Dedifferentiated amniotic fluid mesenchymal stem cell (primary cell): Measurements from ENCODE around the gene SPATA13.
"Not testable (repeated sequence)": the region's sequence is repeated elsewhere in the genome, so short reads cannot be mapped to it uniquely, and the experiment has no call there.

Experiments
- DNase-seq: peaks from one replicate; pipeline ENCODE4 v3.0.0-alpha.2; 2016; ENCODE audit errors: extremely low spot score

SPATA13 gene

DNA sequence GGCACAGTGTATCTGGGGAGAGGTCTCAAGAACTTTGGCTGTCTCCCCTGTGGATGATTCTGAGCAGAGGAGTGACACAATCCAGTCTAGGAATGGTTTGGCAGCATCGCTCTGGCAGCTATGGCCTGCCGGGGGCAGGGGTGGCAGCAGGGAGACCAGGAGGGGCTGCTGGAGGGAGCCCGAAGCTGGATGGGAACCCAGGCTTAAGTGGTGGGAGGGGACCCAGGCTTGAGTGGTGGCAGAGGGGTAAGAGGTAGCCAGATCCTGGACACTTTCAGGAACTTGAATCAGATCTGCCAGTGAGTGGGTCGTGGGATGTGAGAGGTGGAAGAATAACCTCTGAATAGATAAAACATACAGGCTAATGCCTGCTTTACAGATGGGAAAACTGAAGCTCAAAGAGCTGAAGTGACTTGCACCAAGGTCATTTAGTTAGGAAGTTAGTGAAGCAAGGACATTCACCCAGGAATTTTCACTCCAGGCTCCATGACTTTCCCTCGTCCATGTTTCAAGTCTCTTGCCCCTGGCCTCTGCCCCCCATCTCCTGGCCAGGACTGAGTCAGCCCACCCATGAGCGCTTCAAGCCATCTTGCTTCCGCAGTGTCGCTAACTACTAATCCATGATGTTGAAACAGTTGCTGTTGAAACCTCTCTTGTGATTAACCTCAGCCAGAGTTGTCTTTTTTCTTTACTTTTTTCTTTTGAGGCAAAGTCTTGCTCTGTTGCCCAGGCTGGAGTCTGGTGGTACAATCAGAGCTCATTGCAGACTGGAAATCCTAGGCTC, 119.0 kb downstream of the SPATA13 start:
- no peak for DNase-seq

- no peak for DNase-seq
These were observed 120.2 kb downstream of the SPATA13 start for GRCh38 chr13:24280720-24281119.

DNA sequence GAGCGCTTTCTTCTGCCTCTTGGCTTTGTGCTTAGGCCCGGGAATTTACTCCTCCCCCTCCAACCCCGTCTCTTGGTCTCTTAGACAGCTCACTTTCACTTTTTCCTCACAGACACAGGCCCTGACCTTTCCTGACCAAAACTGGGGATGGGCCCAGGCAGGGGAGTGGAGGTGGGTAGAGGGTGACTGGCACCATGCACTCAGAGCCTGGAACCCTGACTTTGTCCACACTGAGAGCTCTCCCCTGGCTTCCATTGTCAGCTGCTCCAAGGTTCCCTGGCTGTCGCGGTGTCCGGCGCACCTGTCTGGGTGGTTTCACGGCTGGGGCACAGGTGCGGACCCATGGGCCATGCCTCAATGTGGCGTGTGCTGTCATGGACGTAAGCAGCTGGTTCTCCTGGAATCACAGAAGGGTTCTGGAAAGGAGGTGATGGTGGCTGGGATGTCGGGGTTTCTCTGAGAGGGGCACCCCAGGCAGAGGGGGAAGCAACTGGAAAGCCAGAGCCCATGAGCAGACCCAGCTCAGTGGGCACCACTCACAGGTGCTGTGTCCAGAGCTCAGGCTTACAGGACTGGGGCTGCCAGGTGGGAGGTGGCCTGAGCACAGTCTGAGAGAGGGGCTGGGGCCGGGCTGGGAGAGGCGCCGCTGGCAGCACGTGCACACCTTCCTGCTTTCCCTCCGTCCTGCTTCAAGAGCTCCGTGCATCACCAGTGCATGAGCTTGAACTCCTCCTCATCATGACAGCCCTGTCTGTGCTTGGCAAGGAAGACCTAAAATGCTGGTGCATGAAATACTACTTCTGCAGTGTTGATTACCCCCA, 120.9 kb downstream of the SPATA13 start:
- DNase-seq: no peak

DNA sequence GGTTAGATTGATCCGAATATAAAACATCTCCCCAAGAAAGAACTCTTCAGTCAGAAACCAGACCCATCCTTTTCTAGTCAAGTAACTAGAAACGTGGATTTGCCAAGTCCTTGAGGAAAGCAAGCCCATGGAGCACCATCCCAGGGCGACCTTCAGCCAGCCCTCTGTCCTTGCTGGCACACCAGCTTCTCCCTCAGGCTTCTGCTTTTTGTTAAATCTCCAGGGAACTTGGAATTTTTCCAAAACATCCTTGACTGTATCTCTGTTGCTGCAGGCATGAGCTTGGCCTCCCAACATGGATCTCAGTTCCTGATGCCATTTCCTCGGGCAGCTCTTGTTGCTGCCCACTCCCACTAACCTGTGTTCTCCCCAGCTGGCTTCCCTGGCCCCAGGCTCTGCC, 121.7 kb downstream of the SPATA13 start:
- DNase-seq: no peak

DNA sequence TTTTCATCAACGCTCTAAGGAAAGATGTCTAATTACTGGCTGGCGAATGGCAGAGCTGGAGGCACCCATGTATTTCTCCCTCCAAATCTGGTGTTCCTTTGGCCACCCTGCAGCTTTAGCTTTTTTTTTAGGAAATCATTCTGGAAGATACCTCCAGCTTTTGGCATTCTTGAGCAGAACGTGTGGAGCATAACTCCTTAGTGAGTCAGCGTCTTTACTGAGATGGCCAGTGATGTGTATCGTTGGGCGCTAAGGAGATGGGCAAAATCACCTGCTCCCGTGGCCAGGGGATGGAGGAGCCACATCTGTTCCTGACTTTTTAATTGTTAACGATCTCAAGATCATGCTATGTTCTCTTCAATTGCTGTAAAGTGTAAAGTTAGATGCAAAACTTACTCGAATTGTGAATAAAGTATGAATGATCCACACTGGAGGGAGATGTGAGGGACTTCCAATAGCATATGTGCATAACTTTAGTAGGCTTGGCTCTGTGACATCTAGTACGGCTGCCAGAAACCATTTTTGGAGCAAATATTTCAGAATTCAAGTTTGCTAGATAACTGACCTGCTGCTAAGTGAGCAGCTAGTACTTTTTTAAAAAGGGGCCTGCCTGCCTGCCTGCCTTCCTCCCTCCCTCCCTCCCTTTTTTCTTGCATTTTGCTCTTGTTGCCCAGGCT, 124.5 kb downstream of the SPATA13 start:
- DNase-seq: no peak

- DNase-seq: no peak
These were observed 126.1 kb downstream of the SPATA13 start for GRCh38 chr13:24286624-24287023.

DNA sequence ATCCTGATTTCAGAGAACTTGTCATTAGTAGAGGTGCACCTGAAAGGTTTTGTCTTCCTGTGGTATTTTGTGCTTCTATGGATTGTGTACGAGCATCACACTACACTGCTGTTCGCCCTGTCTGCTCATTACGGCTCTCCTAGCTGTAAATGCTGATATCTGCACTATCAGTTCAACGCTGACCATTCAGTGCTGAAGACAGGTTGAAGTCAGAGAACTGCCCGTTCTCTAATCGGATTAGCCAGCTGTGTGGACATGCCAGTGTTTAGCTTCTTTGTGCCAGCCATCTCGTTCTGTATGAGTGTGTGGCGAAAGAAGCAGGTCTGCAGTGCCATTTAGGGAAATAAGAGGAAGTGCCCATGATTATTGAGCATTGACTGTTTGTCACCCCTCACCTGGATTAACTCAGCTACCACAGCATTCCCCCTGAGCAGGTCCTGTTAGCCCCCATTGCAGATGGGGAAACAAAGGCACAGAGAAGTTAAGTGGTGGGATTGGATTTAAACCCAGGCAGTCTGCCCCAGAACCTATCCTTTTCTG, 127.3 kb downstream of the SPATA13 start:
- DNase-seq: no peak

DNA sequence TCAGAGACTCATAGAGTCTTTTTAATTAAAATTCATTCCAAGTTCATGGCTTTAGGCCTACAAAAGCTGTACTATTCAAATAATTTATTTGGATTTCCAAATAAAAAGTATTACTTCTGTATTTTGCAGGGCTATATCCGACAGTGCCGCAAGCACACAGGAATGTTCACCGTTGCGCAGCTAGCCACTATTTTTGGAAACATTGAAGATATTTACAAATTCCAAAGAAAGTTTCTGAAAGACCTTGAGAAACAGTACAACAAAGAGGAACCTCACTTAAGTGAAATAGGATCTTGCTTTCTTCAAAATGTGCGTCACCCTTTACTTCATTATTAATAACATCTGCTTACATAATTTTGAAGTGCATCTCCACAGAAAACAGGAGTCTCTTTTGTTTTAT, 128.3 kb downstream of the SPATA13 start:
- DNase-seq: peak; percentile 41

- no peak for DNase-seq
These were observed 129.9 kb downstream of the SPATA13 start for GRCh38 chr13:24290280-24290932.

DNA sequence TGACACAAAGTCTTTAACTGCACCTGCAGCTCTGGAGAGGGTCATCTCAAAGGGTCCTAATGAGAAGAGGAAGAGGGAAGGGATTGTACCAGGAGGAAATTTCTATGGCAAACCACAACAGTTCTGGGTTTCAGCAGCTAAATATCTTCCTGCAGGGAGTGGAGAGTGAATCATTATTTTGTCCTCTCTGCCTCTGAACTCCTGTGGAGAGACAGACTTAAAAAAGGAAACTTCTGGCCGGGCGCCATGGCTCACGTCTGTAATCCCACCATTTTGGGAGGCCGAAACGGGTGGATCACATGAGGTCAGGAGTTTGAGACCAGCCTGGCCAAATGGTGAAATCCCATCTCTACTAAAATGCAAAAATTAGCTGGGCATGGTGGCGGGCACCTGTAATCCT, 132.0 kb downstream of the SPATA13 start:
- DNase-seq: no peak

DNA sequence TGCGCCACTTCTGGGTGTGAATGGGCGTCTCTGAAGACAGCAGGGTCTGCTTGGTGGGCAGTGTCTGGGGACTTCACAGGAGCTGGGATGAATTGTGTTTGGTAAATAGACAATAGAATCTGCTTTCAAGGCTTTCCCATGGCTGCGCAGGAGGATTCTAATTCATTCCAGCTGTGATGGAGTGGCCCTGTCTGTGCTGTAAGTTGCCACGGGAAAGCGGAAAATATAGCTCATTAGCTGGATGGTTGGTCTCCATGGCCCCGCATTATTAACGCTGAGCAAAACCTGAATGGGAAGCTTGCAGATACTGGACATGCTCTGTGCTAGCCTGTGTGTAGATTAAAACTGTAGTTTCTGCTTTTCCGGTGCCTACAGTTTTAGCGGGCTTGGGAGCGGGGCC, 133.2 kb downstream of the SPATA13 start:
- no peak for DNase-seq

GRCh38 chr13:24299488-24300114, 139.1 kb downstream of the SPATA13 start:
- DNase-seq: no peak

DNA sequence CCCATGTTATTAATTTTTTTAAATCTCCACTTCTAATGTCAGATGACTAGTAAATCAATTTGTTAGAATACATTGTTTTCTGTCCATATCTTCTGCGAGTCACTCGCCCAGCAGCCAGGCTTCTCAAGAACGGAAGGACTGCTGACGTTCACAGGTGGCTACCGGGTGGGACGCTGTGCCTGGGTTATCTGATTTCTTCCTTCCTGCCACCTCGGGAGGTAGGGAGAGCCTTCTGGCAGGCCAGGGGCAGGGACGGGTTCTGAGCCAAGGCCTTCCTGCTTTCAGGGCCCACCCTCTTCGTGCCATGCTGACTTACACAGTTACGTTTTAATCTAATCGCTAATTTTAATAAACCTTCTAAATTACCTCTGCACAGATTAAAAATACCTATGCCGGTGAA, 140.9 kb downstream of the SPATA13 start:
- no peak for DNase-seq

DNA sequence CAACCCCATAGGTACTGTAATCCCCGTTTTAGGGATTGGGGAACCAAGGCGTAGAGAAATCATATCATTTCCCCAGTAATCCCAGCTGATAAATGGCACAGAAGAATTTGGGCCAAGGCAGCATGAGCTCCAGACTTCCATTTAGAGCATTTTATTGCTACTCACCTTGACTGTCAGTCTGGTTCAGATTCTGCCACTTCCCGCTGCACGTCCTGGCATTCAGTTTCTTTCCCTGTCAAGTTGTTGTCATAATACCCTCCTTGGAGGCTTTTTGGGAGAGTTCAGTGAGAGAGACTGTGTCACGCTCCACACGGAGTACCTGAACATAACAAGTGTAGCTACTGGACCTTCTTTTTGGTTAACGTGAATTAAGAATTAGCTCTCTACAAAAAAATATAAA, 141.4 kb downstream of the SPATA13 start:
- DNase-seq: no peak

DNA sequence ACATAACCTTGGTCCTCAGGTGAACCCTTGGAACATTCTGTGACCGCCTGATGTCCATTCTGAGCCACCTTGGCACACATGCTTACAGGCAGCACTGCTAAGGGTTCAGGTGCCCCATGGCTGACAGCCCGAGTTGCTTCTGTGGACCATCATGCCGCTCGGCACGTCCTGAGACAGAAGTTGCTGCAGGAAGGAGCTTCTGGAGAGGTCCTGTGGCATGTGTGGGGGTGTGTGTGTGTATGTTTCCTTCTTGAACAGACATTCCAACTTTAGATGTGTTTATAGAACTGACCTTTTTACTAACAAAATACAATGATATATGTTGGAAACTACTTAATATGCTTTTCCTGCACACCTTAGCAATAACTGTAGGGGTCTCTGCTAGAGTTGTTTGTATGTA, 144.1 kb downstream of the SPATA13 start:
- DNase-seq: no peak

DNA sequence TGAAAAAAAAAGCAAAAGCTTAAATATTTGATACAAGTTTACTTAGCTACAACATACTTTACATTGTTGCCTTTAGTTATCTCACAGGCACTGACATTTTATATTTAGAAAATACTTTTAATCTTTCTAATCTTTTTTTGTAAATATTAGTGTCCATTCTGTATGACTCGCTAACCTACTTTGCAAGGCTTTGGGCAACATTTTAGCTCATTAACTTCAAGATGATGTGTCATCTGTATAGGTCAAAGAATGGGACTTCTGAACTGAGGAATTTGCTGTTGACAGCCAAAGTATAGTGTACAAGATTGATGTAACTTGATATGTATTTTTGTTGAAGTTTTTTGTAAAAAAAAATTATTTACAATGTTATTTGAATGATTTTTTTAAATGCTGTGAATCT, 146.1 kb downstream of the SPATA13 start:
- peak; percentile 16 for DNase-seq

GRCh38 chr13:24307211-24308067, 146.9 kb downstream of the SPATA13 start:
- no peak for DNase-seq

DNA sequence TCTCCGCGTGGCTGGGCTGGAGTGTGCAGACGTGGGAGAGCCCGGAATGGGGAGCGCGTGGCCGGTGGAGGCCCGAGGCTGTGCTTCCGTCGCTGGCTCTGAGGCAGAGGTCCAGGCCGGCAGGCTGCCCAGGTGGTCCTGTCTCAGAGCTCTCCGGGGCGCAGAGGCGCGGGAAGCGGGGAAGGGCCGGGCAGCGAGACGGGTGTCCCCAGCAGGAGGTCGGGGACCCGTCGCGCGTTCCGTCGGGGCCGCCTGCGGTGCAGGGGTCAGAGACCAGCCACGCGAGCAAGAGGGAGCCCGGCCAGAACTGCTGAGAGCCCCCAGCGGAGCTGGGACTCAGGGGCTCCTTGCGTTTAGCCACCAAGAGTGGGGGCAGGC, 147.5 kb downstream of the SPATA13 start:
- DNase-seq: no peak

DNA sequence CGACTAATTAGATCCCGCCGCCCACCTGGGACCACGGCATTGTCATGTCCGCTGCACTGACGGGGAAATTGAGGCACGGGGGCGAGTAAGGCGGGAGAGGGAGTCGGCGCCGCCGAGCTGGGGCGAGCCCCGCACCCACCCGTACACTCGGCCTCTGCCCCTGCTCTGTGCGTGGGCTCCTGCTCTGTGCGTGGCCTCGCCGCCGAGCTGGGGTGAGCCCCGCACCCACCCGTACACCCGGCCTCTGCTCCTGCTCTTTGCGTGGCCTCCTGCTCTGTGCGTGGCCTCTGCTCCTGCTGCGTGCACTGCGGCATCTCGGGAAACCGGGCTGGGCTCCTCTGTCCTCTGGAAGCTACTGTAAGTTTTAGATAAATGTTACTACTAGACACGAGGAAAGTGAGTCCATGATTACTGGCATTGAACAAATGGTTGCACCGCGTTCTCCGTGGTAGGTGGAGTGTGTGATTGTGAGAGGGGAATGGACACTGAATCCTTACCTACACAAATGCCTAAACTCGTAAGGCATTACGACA, 148.0 kb downstream of the SPATA13 start:
- DNase-seq: no peak

- not testable (repeated sequence) for DNase-seq
These were observed 148.8 kb downstream of the SPATA13 start, which contains the start of gene C1QTNF9 for GRCh38 chr13:24309300-24309699. TSS of gene C1QTNF9 (plus strand) at chr13:24309580. CDS start at chr13:24316004, 6,424 bp downstream.
